Body of pancreas (tissue), 4 donors: ENCODE measurements around the gene NFATC4.

Source experiments
- CTCF ChIP-seq, 7 experiments: fragments of 450-650 bp in 4 of 7; fragments of 200-600 bp in 3 of 7; sonication (generic) in 3 of 7; IDR thresholded peaks; one replicate each; pipeline ENCODE4 v1.5.1; 2016 to 2019; ENCODE audit warnings: antibody characterized with exemption in 7 of 7
- POLR2A ChIP-seq, 3 donors: fragments of 450-650 bp; IDR thresholded peaks; one replicate each; pipeline ENCODE4 v1.6.1; 2016; ENCODE audit warnings: antibody characterized with exemption in 3 of 3, mild to moderate bottlenecking in 2 of 3

GRCh38 chr14:24365600-24366412 lies 2.2 kb upstream of the NFATC4 start:
- TF ChIP-seq CTCF (IDR thresholded peaks at IDR 0.05) (peak; percentile 86 to 99 (median 98)), POLR2A (IDR thresholded peaks at IDR 0.05) (peak in 2 of 3 donors; percentile 38 to 45)
